ENCODE data around the gene FRAT2.

- TF ChIP-seq CTCF (IDR thresholded peaks at IDR 0.05) (no peak), POLR2A (IDR thresholded peaks at IDR 0.05) (no peak)
These were observed 41.9 kb upstream of the FRAT2 start for GRCh38 chr10:97376413-97376812.

All from breast epithelium (tissue), 3 donors.